SK-N-SH (cell line): ENCODE data around the gene ENTR1. TPM values are rescaled to one million over a fixed set of nuclear protein-coding genes. Genes with fewer than 3 reads are reported as not detected.

Experiments used
- CTCF ChIA-PET: fragments of 300-600, 350-600 bp; formaldehyde crosslinking; extraction: SDS; loops from one replicate; lab custom pipeline; 2021; lab: Yijun Ruan, JAX
- POLR2A ChIA-PET: fragments of 350-600 bp; sonication (Branson Sonifier 250); formaldehyde crosslinking; extraction: SDS; loops from one replicate; lab custom pipeline; 2020; ENCODE audit warnings: antibody characterized with exemption, inconsistent platforms; lab: Yijun Ruan, JAX
- DNase-seq: peaks from one replicate; pipeline ENCODE4 v3.0.0; 2012
- H2AFZ ChIP-seq: fragments of 200-600 bp; sonication (generic); 2 replicates; pipeline ENCODE4 v1.8.1; 2016; ENCODE audit warnings: antibody characterized with exemption, mild to moderate bottlenecking, low read depth
- H3F3A ChIP-seq: fragments of 200-600 bp; sonication (generic); replicated peaks from 2 replicates; pipeline ENCODE3; 2016; ENCODE audit warnings: antibody characterized with exemption, mild to moderate bottlenecking; ENCODE audit not compliant: insufficient read depth
- H3K27ac ChIP-seq, 2 experiments: fragments of 200-500 bp in 1 of 2; fragments of 200-600 bp in 1 of 2; sonication (Bioruptor generic) in 1 of 2; sonication (generic), shearing (Covaris generic) in 1 of 2; 2 replicates each; pipeline versions ENCODE4 v1.5.1 to v1.6.1; 2014 to 2016; ENCODE audit warnings: low read depth in 2 of 2, inconsistent platforms in 1 of 2, low read length in 1 of 2, mild to moderate bottlenecking in 1 of 2, mixed read lengths in 1 of 2
- H3K27me3 ChIP-seq: fragments of 200-600 bp; sonication (generic), shearing (Covaris generic); 2 replicates; pipeline ENCODE4 v1.6.1; 2016; ENCODE audit warnings: mixed run types; ENCODE audit not compliant: insufficient read depth
- H3K36me3 ChIP-seq, 2 experiments: fragments of 200-500 bp in 1 of 2; fragments of 200-600 bp in 1 of 2; sonication (Bioruptor generic) in 1 of 2; sonication (generic) in 1 of 2; replicated peaks in 1 of 2; 2 replicates each; pipeline versions ENCODE3 to v1.5.1; 2014 to 2016; ENCODE audit warnings: low read length in 1 of 2, mild to moderate bottlenecking in 1 of 2; ENCODE audit not compliant: insufficient read depth in 2 of 2, control insufficient read depth in 1 of 2
- H3K4me1 ChIP-seq, 2 experiments: fragments of 200-500 bp in 1 of 2; fragments of 200-600 bp in 1 of 2; sonication (Bioruptor generic) in 1 of 2; sonication (generic), shearing (Covaris generic) in 1 of 2; 2 replicates each; pipeline versions ENCODE4 v1.5.1 to v1.6.1; 2014 to 2016; ENCODE audit warnings: low read depth in 1 of 2, low read length in 1 of 2, mixed run types in 1 of 2; ENCODE audit not compliant: insufficient read depth in 2 of 2, control insufficient read depth in 1 of 2
- H3K4me2 ChIP-seq: fragments of 200-600 bp; sonication (generic), shearing (Covaris generic); 2 replicates; pipeline ENCODE4 v1.6.1; 2017; ENCODE audit warnings: mixed run types
- H3K4me3 ChIP-seq, 2 experiments: fragments of 200-500 bp in 1 of 2; fragments of 200-600 bp in 1 of 2; sonication (Bioruptor generic) in 1 of 2; sonication (generic), shearing (Covaris generic) in 1 of 2; 2 replicates each; pipeline versions ENCODE4 v1.5.1 to v1.8.1; 2014 to 2016; ENCODE audit warnings: low read depth in 2 of 2, inconsistent platforms in 1 of 2, low read length in 1 of 2, mild to moderate bottlenecking in 1 of 2, mixed read lengths in 1 of 2, moderate library complexity in 1 of 2
- H3K79me2 ChIP-seq: fragments of 200-600 bp; sonication (generic); 2 replicates; pipeline ENCODE4 v1.8.1; 2017; ENCODE audit warnings: mild to moderate bottlenecking; ENCODE audit not compliant: insufficient read depth
- H3K9ac ChIP-seq: fragments of 200-600 bp; sonication (generic); 2 replicates; pipeline ENCODE4 v1.6.1; 2017; ENCODE audit warnings: mixed run types
- H3K9me2 ChIP-seq: fragments of 200-600 bp; sonication (generic); 2 replicates; pipeline ENCODE4 v1.6.1; 2017; ENCODE audit warnings: mixed run types
- H3K9me3 ChIP-seq: fragments of 200-600 bp; sonication (generic); 2 replicates; pipeline ENCODE4 v1.6.1; 2017; ENCODE audit warnings: mixed run types, mild to moderate bottlenecking, moderate library complexity
- H4K20me1 ChIP-seq: fragments of 200-600 bp; sonication (generic); 2 replicates; pipeline ENCODE4 v1.6.1; 2017; ENCODE audit warnings: mild to moderate bottlenecking, mixed run types; ENCODE audit not compliant: insufficient read depth
- GATA2 ChIP-seq: sonication (generic); formaldehyde crosslinking; IDR thresholded peaks from 2 replicates; pipeline ENCODE4 v1.5.0; 2020; ENCODE audit warnings: mild to moderate bottlenecking, missing genetic modification reagents
- JUND ChIP-seq: IDR thresholded peaks from 2 replicates; pipeline ENCODE4 v1.4.0; 2012
- RCOR1 ChIP-seq: fragments of 150-350 bp; IDR thresholded peaks from 2 replicates; pipeline ENCODE4 v1.6.1; 2017; ENCODE audit warnings: antibody characterized with exemption, low read length
- SIN3A ChIP-seq: IDR thresholded peaks from 2 replicates; pipeline ENCODE4 v1.6.1; 2012; ENCODE audit warnings: low read depth, mild to moderate bottlenecking, low read length, moderate library complexity, borderline replicate concordance
- TCF12 ChIP-seq: IDR thresholded peaks from 2 replicates; pipeline ENCODE4 v1.4.0; 2012
- WGBS: methylation state at CpG from one replicate; pipeline ENCODE4 v1.1.6; 2017; ENCODE audit warnings: low lambda C conversion rate; 5-methylcytosine and 5-hydroxymethylcytosine counted together
- polyA plus RNA-seq, 3 experiments: library from polyadenylated mRNA; depleted of rRNA; stranded (reverse); fragments of >200 nt; gene quantifications; 2 replicates each; pipeline ENCODE4 v1.2.3, GENCODE V29; 2012
- TF ChIP-seq, protein P1 (sequence below): IDR thresholded peaks from 2 replicates; pipeline ENCODE4 v1.4.0; 2012; ENCODE audit warnings: low read depth
- TF ChIP-seq, protein P2 (sequence below): IDR thresholded peaks from 2 replicates; pipeline ENCODE4 v1.6.1; 2012; ENCODE audit warnings: mild to moderate bottlenecking, low read depth, low read length, moderate library complexity

The ENTR1 gene
- polyA plus RNA-seq, 1 of the 3 experiments (the other 2 are of a cell fraction), result 71.3 TPM

DNA sequence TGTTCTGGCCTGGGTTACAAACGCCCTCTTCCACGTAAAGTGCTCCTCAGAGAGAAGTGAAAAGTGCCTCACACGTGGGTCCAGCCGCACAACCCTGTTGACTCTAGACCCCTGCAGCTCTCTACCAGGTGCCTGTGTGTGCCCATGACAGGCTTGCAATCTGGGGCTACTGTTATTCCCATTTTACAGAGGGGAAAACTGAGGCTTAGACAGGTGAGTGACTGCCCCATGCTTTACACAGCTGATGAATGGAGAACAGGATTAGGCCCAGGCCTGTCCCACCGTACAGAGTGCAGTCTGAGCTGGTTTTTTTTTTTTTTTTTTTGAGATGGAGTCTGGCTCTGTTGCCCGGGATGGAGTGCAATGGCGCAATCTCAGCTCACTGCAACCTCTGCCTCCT is 35.4 kb upstream of the ENTR1 start:
- Histone ChIP-seq H3K4me2 (no peak overlapping the region), H3K4me1 (no peaks in the 10 kb centered on the region), H3K9ac (no peak overlapping the region), H3K36me3 (peaks cover 43 to 82% of the 10 kb centered on the region in 2 experiments), H3K9me2 (no peaks in the 10 kb centered on the region), H4K20me1 (peaks cover 12% of the 10 kb centered on the region), H3F3A (peaks cover 20% of the 10 kb centered on the region), H3K27ac (no peak overlapping the region), H3K79me2 (no peaks in the 10 kb centered on the region; the same call in 1 of the 2 replicates), H3K9me3 (no peaks in the 10 kb centered on the region), H3K27me3 (no peaks in the 10 kb centered on the region), H2AFZ (no peak overlapping the region), H3K4me3 (no peak overlapping the region)
- 96% methylated on average over 7 of the region's 7 CpGs for WGBS
- TF ChIP-seq GATA2 (CRISPR knock-in tag), result no peak
- ChIA-PET CTCF (interaction anchor here (0.9 to 1.8 kb wide), 3 partner anchors 36 to 42 kb away, joined by 3 to 5 read pairs (median 4); no protein-coding TSS in a partner anchor), POLR2A (no interaction called here)
- DNase-seq, result no peak

DNA sequence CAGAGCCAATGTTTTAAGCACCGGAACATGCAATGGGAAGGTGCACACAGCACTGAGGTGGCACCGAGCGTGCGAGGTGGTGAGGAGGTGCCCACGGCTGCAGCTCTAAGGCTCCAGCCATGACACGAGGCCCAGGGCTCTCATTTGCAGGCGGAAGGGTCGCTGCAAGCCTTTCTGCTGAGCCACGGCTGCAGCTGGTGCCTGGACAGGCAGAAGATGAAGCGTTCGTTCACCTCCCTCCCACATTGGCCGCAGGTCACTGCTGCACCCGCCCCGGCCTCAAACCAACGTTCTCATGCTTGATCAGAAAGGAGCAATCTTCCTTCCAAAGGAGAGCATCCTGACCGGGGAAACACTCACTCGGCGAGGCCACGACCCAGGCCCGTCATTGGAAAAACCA is 33.7 kb upstream of the ENTR1 start:
- peaks cover 0 to 4% of the 10 kb centered on the region in 2 experiments; a peak in 1 of 4 replicates for H3K4me1 ChIP-seq
- H3K27ac ChIP-seq, result no peak overlapping the region
- no peak overlapping the region for H3K4me2 ChIP-seq
- H3K79me2 ChIP-seq, result peaks cover 4% of the 10 kb centered on the region; the same call in 1 of the 2 replicates
- no peaks in the 10 kb centered on the region for H3K9me2 ChIP-seq
- H3F3A ChIP-seq, result peaks cover 30% of the 10 kb centered on the region
- H2AFZ ChIP-seq, result no peak overlapping the region
- H3K4me3 ChIP-seq, result no peak overlapping the region
- ChIA-PET POLR2A (no interaction called here), CTCF (interaction anchor here (0.8 kb wide), 1 partner anchor 274 kb away, joined by 3 read pairs; no protein-coding TSS in a partner anchor)
- DNase-seq, result no peak
- peaks cover 29 to 76% of the 10 kb centered on the region in 2 experiments for H3K36me3 ChIP-seq
- peaks cover 22% of the 10 kb centered on the region for H4K20me1 ChIP-seq
- no peak overlapping the region for H3K9ac ChIP-seq
- 95% methylated on average over 15 of the region's 20 CpGs for WGBS
- H3K9me3 ChIP-seq, result no peaks in the 10 kb centered on the region
- no peak for TF ChIP-seq RCOR1
- TF ChIP-seq, protein P1, sequence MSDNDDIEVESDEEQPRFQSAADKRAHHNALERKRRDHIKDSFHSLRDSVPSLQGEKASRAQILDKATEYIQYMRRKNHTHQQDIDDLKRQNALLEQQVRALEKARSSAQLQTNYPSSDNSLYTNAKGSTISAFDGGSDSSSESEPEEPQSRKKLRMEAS, result no peak
- no peaks in the 10 kb centered on the region for H3K27me3 ChIP-seq

DNA sequence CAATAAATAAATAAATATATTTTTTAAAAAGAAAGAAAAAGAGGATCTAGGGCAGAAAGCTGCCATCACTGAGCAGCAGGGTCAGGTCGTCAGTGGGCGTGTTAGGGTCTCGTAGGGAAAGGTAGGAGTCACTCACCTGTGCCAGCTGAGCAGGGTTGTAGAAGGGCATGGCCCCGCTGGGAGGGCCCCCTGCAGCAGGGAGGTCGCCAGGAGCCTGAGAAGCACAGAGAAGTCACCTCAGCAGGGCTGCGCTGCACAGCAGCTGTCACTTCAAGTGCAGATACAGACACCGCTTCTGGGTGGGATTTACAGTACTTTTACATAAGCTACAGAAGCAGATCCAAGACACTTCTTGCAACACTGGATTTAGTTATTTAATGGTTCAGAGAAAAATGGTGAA is 33.3 kb upstream of the ENTR1 start:
- H3K9me3 ChIP-seq, result no peaks in the 10 kb centered on the region
- no peak overlapping the region for H3K9ac ChIP-seq
- no peak overlapping the region for H2AFZ ChIP-seq
- H3K4me3 ChIP-seq, result no peak overlapping the region
- H4K20me1 ChIP-seq, result peaks cover 23% of the 10 kb centered on the region
- DNase-seq, result no peak
- POLR2A ChIA-PET, result no interaction called here
- TF ChIP-seq, protein P2, sequence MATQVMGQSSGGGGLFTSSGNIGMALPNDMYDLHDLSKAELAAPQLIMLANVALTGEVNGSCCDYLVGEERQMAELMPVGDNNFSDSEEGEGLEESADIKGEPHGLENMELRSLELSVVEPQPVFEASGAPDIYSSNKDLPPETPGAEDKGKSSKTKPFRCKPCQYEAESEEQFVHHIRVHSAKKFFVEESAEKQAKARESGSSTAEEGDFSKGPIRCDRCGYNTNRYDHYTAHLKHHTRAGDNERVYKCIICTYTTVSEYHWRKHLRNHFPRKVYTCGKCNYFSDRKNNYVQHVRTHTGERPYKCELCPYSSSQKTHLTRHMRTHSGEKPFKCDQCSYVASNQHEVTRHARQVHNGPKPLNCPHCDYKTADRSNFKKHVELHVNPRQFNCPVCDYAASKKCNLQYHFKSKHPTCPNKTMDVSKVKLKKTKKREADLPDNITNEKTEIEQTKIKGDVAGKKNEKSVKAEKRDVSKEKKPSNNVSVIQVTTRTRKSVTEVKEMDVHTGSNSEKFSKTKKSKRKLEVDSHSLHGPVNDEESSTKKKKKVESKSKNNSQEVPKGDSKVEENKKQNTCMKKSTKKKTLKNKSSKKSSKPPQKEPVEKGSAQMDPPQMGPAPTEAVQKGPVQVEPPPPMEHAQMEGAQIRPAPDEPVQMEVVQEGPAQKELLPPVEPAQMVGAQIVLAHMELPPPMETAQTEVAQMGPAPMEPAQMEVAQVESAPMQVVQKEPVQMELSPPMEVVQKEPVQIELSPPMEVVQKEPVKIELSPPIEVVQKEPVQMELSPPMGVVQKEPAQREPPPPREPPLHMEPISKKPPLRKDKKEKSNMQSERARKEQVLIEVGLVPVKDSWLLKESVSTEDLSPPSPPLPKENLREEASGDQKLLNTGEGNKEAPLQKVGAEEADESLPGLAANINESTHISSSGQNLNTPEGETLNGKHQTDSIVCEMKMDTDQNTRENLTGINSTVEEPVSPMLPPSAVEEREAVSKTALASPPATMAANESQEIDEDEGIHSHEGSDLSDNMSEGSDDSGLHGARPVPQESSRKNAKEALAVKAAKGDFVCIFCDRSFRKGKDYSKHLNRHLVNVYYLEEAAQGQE, result no peak
- TF ChIP-seq TCF12 (no peak), SIN3A (no peak), JUND (no peak)
- TF ChIP-seq, all 33 proteins: peak for 0
- H3K27ac ChIP-seq, result no peak overlapping the region
- H3F3A ChIP-seq, result peaks cover 30% of the 10 kb centered on the region
- H3K9me2 ChIP-seq, result no peaks in the 10 kb centered on the region
- CTCF ChIA-PET, result interaction anchor here (0.6 to 1.4 kb wide), 3 partner anchors 15 to 468 kb away, joined by 3 to 4 read pairs (median 3); no protein-coding TSS in a partner anchor
- peaks cover 8% of the 10 kb centered on the region for H3K79me2 ChIP-seq
- peaks cover 0 to 4% of the 10 kb centered on the region in 2 experiments; a peak in 1 of 4 replicates for H3K4me1 ChIP-seq
- H3K4me2 ChIP-seq, result no peak overlapping the region
- 90% methylated on average over 5 of the region's 7 CpGs for WGBS
- no peaks in the 10 kb centered on the region for H3K27me3 ChIP-seq
- H3K36me3 ChIP-seq, result peaks cover 29 to 71% of the 10 kb centered on the region in 2 experiments
